Superior temporal gyrus (tissue), 1 donor: ENCODE results near the gene IQGAP3.
"Not testable (repeated sequence)": the region's sequence is repeated elsewhere in the genome, so short reads cannot be mapped to it uniquely, and the experiment has no call there.

Experiments
- DNase-seq: peaks from one replicate; pipeline ENCODE4 v3.0.0-alpha.2; 2016; ENCODE audit errors: extremely low spot score

Gene IQGAP3

DNA sequence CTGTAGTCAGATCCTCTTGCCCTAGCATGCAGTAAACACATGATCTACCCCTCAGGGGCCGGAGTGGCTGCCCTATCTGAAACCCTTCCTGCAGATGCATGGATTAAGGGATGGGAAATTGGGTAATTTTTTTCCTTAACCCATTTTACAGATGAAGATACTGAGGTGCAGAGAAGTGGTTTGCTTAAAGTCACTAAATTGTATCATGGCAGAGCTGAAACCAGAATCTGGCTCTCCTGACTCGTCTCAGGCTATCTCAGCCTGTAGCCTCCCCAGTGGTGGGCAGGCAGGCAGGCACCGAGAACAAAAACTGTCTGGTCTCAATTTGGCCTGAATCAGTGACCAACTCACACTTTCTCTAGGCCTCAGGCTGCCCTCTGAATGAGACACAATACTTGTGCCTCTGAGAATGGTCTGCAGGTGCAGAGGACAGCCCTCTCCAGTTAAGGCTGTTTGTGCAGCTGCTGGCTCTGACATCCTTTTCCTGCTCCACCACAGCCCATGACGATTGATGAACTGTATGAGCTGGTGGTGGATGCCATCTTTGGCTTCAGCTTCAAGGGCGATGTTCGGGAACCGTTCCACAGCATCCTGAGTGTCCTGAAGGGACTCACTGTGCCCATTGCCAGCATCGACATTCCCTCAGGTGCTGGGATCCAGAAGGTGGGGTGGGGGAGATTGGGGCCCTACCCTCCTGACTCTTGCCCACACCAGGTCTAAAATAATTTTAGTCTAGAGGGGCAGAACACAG lies 20.7 kb upstream of the IQGAP3 start:
- DNase-seq: no peak

DNA sequence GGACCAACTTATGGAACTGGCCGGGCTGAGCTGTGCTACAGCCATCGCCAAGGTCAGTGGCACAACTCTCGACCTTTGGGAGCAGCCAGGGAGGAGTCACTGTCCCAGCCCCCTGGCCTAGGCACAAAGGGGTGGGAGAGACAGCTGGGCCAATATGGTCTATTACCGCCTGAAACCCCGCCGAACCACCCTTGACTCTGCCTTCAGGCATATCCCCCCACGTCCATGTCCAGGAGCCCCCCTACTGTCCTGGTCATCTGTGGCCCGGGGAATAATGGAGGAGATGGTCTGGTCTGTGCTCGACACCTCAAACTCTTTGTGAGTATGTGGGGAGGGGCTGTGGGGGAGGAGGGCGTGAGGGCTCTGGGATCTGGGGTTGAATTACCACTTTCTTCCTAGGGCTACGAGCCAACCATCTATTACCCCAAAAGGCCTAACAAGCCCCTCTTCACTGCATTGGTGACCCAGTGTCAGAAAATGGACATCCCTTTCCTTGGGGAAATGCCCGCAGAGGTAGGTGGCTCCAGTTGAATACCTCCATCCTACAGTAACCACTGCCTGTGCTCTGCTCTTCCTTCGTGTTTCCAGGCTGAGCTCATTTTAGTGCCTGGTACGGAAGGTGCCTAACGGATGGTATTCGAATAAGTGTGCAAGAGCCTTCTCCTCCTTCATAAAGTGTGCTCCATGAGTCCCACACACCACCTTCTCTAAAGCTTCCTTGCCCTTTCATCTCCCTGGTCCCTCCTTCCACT lies 20.0 kb upstream of the IQGAP3 start:
- DNase-seq: no peak

DNA sequence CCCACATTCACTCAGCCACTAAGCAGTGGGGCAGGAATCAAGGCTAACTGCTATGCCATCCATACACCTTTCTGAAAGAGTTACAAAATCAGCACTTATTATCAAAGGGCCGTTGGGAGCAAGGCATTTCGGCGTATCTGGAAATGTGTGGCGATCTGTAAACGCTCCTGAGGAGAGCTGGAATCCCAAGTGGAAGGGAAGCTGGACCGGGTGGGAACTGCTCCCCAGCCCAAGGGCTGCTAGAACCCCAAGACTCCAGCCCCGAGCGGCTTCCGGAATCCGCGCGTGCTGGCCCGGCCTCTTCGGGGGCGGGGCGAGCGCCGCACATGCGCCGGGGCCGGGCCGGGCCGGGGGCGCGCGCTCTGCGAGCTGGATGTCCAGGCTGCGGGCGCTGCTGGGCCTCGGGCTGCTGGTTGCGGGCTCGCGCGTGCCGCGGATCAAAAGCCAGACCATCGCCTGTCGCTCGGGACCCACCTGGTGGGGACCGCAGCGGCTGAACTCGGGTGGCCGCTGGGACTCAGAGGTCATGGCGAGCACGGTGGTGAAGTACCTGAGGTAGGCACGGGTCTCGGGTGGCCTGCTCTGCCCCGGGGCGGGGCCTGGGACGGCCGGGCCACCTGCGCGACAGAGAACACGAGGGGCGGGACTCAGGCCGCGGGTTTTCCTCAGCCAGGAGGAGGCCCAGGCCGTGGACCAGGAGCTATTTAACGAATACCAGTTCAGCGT lies 19.2 kb upstream of the IQGAP3 start, which contains the start of gene NAXE:
NAXE (plus strand) TSS at position 345 of the 726 bp plus-strand sequence; CDS start at position 374, 29 bp downstream.
- DNase-seq: peak; percentile 82

DNA sequence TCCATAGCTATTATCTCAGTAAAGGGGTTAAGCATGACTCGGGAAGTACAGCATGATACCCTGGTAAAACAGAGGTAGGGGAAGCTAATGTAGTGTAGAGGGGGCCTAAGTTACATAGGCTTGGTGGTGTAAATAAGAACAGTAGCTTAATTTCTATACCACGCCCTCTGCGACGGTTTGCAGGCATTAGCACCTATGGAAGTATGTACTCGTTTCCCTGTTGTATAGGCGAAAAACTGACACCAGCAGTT lies 18.7 kb upstream of the IQGAP3 start:
- no peak for DNase-seq

DNA sequence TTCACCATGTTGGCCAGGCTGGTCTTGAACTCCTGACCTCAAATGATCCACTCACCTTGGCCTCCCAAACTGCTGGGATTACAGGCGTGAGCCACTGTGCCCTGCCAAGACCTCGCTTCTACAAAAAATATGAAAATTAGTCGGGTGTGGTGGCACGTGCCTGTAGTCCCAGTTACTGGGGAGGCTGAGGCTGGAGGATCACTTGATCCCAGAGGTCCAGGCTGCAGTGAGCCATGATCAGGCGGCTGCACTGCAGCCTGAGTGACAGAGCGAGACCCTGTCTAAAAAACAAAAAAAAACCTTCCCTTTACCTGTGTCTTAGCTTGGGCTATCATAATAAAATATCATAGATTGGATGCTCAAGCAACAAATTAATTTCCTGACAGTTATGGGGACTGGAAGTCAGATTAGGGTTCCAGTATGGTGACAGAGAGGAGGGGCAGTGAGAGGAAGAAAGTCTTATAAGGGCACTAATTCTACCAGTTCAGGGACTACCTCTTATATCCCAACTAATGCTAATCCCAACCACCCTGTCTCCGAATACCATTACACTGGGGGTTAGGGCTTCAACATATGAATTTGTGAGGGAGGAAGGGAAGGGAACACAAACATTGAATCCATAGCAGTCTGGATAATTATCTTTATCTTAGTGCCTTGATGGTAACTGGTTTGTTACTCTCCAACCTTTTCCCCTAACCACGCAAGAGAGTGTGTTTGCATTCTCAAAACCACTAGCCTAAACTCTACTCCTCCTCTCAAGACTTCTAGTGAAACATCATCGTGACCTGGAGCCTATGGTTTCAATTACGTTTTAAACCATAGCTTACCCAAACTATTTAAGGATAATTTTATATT lies 18.2 kb upstream of the IQGAP3 start:
- DNase-seq: no peak

DNA sequence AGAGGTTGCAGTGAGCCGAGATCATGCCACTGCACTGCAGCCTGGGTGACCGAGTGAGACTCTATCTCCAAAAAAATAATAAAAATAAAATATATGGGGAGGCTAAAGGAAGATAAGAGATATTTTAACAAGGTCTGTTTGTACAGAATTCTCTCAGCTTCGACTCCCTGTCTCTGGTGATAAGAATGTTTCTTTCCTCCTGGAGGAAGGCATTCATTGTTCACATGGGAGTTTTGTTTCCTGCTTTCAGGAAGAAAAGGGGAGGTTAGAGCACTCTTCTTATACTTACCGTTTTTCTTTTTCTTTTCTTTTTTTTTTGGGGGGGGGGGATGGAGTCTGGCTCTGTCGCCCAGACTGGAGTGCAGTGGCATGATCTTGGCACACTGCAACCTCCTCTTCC lies 17.2 kb upstream of the IQGAP3 start:
- DNase-seq: no peak

DNA sequence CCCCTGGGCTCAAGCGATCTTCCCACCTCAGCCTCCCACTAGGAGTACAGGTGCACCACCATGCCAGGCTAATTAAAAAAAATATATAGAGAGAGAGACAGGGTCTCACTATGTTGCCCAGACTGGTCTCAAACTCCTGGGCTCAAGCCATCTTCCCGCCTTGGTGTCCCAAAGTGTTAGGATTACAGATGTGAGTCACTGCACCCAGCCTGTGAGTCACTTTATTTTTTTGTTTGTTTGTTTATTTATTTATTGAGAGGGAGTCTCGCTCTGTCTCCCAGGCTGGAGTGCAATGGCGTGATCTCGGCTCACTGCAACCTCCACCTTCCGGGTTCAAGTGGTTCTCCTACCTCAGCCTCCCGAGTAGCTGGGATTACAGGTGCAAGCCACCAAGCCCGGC lies 15.6 kb upstream of the IQGAP3 start:
- DNase-seq: not testable (repeated sequence)

DNA sequence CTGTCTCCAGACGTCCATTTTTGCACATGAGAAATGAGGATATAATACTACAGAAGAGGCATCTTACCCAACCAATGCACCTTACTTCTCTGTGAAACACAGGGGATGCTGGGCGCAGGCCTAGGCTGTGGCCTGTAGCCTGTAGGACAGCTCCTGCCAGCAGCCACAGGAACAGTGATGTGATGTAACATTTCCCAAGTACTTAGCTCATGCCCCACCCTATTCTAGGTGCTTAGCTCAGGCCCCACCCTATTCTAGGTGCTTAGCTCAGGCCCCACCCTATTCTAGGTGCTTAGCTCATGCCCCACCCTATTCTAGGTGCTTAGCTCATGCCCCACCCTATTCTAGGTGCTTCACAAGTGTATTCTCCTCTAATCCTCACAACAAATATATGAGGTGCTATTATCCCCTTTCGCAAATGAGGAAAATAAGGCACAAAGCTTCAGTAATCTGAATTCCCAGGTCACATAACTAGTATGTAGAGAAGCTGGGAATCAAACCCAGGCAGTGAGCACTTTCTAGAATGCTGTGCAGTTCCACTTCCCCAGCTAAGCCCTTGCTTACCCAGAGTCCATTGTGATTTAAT lies 14.6 kb upstream of the IQGAP3 start:
- DNase-seq: no peak

DNA sequence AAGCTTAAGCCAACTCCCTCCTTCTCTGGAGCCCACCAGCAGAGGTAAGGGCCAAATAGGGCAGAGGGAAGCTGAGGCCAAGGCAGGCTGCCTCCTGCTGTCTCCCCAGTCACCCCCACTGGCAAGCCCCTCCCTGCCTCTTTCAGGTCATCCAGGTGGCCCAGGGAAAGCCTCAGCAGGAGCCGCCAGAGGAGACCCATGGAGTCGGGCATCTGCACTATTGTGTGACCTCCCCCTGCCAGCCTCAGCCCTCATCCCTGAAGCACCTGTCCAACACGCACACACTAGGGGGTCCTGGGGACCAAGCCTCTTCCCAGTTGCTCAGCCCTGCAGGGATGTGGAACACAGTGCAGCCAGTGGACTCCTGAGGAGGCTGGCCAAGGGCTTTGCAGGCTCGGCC lies 14.0 kb upstream of the IQGAP3 start:
- DNase-seq: no peak

DNA sequence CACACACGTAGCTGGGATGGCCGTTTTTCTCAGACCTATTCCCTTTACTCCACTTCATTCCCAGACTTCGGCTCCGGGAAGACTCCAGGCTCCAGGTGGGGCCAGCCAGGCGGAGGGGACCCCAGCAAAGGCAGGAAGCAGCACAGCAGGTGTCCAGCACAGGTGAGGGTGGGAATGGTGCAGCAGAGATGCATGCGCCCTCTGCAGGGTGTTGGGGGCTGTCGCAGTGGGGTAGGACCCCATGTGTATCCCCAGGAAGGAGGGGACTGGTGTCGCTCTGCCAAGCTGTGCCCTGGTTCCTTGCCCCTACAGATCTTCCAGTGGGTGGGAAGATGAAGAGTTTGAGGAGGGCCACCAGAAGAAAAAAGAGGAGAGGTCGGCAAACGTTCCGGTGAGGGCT lies 12.4 kb upstream of the IQGAP3 start:
- DNase-seq: no peak

DNA sequence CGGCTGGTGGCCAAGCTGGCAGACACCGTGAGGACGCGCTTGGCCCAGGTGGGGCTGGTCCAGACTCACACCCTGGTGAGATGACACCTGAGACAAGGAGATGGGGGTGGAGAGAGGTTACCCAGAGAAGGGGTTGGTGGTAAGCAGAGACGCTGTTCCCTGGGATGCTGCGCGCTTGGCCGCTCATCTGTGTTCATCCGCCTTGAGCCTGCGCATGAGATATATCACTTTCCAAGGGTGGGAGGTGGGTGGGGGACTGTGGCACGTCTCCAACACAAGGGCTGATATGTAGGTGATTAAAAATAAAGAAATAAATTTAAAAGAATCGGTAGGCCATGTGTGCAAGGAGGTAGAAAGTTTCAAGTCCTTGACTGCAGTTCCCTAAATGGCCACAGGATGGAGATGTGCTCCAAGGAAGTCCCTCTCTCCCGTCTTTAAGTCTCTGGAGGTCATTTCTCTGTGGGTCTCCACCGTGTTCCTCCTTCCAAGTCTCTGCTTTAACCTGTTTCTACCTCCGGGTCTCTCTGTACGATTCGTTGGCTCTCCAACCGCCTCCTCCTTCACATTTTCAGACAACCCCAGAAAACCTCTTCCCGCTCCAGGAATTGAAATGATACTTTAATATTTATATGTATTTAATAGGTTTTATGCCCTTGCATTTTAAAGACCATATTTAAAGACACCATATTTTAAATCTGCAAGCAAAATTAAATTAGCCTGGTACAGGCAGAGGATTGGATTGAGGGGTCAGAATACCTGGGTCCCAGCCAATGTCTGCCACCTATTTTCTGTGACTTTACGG lies 11.7 kb upstream of the IQGAP3 start:
- DNase-seq: peak; percentile 93

DNA sequence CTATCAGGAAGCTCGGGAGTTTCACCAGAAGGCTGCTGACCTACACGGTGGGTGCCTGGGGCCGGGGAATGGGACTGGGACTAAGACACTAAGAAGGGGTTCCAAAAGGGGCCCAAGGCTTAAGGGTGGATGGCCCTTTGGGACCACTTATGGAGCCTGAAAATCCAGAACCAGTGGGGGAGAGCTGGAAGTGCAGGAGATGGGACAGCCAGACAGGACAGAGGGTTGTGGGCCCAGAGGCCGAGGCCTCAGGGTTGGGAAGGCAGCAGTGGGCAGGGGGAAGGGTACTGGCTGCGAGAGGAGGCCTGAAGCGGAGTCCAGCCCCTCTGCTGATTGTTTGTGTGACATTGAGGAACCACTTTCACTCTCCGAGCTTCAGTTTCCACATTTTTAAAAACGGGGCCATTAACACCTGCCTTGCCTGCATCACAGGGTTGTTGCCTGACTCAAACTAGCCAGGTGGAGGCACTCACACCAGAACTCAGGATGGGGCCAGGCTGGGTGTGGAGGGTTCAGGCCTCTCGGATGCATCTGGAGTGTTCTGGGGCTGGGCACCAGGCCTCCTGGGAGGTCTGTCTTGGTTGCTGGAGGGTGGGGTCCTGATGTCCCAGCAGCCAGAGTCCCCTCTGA lies 10.1 kb upstream of the IQGAP3 start:
- DNase-seq: no peak

DNA sequence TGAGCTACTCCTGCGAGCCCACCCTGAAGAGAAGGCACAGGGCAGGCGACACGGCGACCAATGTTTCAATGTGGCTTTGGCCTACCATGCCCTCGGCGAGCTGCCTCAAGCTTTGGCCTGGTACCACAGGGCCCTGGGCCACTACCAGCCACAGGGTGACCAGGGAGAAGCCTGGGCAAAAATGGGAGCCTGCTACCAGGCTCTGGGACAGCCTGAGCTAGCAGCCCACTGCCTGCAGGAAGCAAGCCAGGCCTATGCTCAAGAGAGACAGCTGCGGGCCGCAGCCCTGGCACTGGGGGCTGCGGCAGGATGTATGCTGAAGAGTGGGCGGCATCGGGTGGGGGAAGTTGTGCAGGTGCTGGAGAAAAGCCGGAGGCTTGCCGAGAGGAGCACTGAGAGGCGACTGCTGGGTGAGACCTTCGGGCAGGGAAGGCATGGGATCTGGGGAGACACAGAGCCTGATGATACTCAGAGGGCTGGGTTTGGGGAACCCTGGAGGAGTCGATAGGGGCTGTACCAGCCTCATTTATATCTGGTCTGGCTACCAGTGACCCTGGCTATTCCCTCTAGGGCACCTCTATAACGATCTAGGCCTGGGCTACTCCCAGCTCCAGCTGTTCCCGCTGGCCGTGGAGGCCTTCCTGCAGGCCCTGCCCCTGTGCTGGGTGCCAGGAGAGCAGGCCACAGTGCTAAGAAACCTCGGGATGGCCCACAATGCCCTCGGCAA lies 9.5 kb upstream of the IQGAP3 start:
- no peak for DNase-seq

DNA sequence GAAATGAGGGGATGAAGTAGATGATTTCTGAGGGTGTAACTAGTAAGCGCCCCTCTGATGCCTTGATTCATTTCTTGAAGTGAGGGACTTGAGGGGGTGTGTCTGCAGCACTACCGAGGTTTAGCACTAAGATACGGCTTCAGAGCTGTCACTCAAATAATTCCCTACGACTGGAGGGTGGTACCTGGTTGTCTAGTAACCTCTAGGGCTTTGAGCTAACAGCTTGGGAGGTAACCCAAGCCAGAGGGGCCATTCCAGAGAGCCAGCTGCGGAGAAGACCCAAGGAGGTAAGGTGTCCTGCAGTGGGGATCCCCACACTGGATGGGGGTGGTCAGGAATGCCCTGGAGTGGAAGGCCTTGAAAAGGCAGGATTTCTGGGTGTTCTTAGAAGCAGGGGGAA lies 7.1 kb upstream of the IQGAP3 start, which contains the start of gene TTC24:
TTC24 (plus strand) TSS at position 252 of the 400 bp plus-strand sequence. CDS start 1,642 bp downstream, outside the sequence.
- no peak for DNase-seq

DNA sequence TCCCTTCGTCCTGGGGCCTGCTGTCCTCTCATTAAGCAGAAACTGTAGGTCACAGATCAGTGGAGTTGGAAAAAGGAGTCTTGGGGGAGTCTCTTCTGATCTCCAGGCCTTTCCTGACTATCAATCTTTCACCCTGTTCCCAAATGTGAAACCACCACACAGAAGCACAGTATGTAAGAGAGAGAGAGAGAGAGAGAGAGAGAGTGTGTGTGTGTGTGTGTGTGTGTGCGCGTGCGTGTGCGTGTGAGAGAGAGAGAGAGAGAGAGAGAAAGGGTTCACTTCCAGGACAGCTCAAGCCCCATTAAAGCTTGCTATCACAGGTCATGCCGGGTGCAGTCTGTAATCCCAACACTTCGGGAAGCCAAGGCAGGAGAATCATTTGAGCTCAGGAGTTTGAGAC lies 5.7 kb upstream of the IQGAP3 start:
- DNase-seq: no peak

DNA sequence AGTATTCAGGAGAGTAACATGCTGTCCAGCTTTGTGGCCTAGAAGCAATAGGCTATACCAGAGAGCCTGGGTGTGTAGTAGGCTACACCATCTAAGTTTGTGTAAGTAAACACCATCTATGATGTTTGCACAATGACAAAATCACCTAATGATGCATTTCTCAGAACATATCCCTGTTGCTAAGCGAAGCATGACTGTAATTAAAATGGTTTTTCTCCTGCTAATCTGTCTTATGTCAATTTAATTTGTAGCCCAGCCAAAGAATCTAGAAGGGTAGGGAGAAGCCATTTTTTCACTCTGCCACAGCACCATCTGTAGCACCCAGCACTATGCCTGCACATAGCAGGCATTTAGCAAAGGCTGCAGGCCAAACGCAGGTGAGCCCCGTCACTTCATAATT lies 5.2 kb upstream of the IQGAP3 start:
- no peak for DNase-seq

DNA sequence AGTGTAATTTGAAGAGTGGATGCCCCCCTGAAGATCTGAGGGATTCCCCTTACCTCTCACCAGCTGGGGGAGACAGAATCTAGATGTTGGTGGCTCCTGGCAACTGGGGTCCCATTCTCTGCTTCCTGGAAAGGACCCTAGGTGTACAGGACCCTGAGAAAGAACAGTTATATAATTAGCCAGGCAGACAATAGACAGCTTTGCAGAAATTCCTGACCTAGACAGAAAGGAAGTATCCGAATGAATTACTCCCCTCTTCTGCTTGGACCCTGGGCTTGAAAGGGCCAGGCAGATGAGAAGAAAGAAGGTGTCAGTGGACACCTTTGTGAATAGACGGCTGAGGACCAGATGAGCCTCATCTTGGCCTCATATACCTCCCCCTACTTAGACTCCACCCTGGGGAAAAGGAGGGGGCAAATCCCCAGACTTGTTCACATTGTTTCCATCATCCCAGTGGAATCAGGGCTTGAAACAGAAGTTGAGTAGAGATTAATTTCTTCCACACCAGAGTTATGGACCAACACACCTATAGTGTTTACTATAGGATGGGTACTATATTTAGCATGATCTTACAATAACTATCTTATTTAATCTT lies 1.8 kb upstream of the IQGAP3 start:
- no peak for DNase-seq

DNA sequence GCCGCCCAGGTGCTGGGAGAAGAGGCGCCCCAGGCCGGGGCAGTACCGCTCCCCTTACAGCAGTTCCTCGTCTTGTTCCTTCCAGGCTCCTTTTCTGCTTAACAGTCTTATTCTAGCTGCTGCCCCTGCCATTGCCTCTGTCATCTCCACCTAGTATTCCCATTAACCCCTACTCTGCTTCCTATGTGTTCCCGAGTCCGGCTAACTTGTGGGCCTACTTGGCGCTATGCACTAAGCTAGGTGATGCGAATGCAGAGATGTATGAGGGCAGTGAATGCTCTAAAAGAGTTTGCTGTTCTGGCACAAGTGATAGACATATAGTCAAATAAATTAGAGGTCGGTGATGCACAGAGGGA lies 276 bp upstream of the IQGAP3 start:
- no peak for DNase-seq

DNA sequence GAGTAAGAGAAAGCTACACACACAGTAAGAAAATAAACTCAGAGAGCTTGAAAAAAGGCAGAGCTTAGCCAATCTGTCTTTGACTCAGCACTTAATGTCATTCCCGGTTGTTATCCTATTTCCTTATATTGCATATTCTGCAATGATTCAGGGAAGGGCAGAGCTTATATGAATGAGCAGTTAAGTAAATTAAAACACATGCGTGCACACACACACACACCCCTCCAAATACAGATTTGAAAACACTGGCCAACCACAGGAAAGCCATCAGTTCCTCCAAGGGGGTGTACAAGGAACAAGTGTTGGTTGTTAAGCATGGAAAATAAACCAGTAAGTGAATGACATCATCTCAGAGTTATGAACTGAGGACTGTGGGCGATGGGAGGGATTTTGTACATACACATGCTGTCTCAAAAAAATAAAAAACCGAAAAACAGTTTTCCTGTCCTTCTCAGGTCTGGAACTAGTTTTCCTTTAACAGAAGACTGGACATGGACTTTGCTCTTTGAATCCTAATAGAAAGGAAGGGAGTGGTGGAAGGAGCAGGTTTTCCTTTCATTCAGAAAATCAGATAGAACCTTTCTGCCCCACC lies 1.0 kb downstream of the IQGAP3 start:
- no peak for DNase-seq
